HFF-Myc (cell line): ENCODE measurements around the gene IGF2R.
"Not testable (repeated sequence)": the region's sequence is repeated elsewhere in the genome, so short reads cannot be mapped to it uniquely, and the experiment has no call there.

Source experiments
- DNase-seq: peaks from one replicate; pipeline ENCODE4 v3.0.0-alpha.2; 2011; ENCODE audit warnings: low read depth; ENCODE audit errors: extremely low read depth
- H3K4me3 ChIP-seq: replicated peaks from 2 replicates; pipeline ENCODE4 v1.5.1; 2011; ENCODE audit warnings: low read depth, mild to moderate bottlenecking, control low read depth, low read length
- CTCF ChIP-seq: IDR thresholded peaks from 2 replicates; pipeline ENCODE4 v1.5.1; 2012; ENCODE audit warnings: mild to moderate bottlenecking, low read depth, low read length, control low read depth; ENCODE audit errors: missing control alignments

The IGF2R gene

GRCh38 chr6:159968295-159969203 is at the start of gene IGF2R:
TSS of gene IGF2R (plus strand) at chr6:159969082. CDS start at chr6:159969247, 165 bp downstream.
- no peak for TF ChIP-seq CTCF
- H3K4me3 ChIP-seq: peak within 1 kb of the TSS; percentile 70
- no peak for DNase-seq

- TF ChIP-seq CTCF: no peak
- no peak for DNase-seq
- H3K4me3 ChIP-seq: no peak overlapping the region
Measured at GRCh38 chr6:159919800-159920199, 49.1 kb upstream of the IGF2R start.

- not testable (repeated sequence) for DNase-seq, H3K4me3 ChIP-seq
Measured at GRCh38 chr6:159924150-159924549, 44.7 kb upstream of the IGF2R start.

- no peak for DNase-seq
- TF ChIP-seq CTCF: no peak
- no peak overlapping the region for H3K4me3 ChIP-seq
Measured at GRCh38 chr6:159926542-159927203, 42.2 kb upstream of the IGF2R start.

- TF ChIP-seq CTCF: no peak
- DNase-seq: no peak
Measured at GRCh38 chr6:159929819-159930218, 39.1 kb upstream of the IGF2R start.

GRCh38 chr6:159931112-159931511 is 37.8 kb upstream of the IGF2R start:
- DNase-seq: no peak
- no peak overlapping the region for H3K4me3 ChIP-seq
- TF ChIP-seq CTCF: no peak

More at GRCh38 chr6:159929819-159930218, 39.1 kb upstream of the IGF2R start:
- no peak overlapping the region for H3K4me3 ChIP-seq

- no peak overlapping the region for H3K4me3 ChIP-seq
- TF ChIP-seq CTCF: no peak
- DNase-seq: no peak
Measured at GRCh38 chr6:159931846-159932245, 37.0 kb upstream of the IGF2R start.
